WTC11 (cell line): ENCODE results near the gene C19orf47. TPM values are rescaled to one million over a fixed set of nuclear protein-coding genes. Genes with fewer than 3 reads are reported as not detected.

ENCODE experiments used
- ATAC-seq: fragments of 200-7000 bp; cut with Tn5 transposase; 2 replicates; pipeline ENCODE4 v1.10.0; 2021; ENCODE audit warnings: mild to moderate bottlenecking, moderate library complexity
- CTCF ChIA-PET: fragments of 300-600 bp; sonication (Branson Sonifier 250); formaldehyde crosslinking; loops from one replicate; lab custom pipeline; 2021; ENCODE audit warnings: antibody characterized with exemption; lab: Charles Lee
- POLR2A ChIA-PET: fragments of 350-600 bp; sonication (Branson Sonifier 250); formaldehyde crosslinking; loops from one replicate; lab custom pipeline; 2021; ENCODE audit warnings: antibody characterized with exemption; lab: Charles Lee
- DNase-seq: peaks from one replicate; pipeline ENCODE4 v3.0.0; 2021; ENCODE audit warnings: low spot score
- H3K27ac Mint-ChIP-seq: 2 replicates; pipeline ENCODE4 v1.8.0; 2021; ENCODE audit warnings: mixed read lengths
- H3K27me3 Mint-ChIP-seq: 2 replicates; pipeline ENCODE4 v1.8.0; 2021; ENCODE audit warnings: low read depth, mild to moderate bottlenecking, moderate library complexity, mixed read lengths
- H3K36me3 Mint-ChIP-seq: 2 replicates; pipeline ENCODE4 v1.8.0; 2021; ENCODE audit warnings: mixed read lengths
- H3K4me1 Mint-ChIP-seq: 2 replicates; pipeline ENCODE4 v1.8.0; 2022; ENCODE audit warnings: mixed read lengths
- H3K4me3 Mint-ChIP-seq: 2 replicates; pipeline ENCODE4 v1.8.0; 2021; ENCODE audit warnings: mild to moderate bottlenecking, moderate library complexity, mixed read lengths
- H3K9me3 Mint-ChIP-seq: 2 replicates; pipeline ENCODE4 v1.8.0; 2021; ENCODE audit warnings: mixed read lengths
- AFF4 ChIP-seq: sonication (generic); formaldehyde crosslinking; IDR thresholded peaks from 2 replicates; pipeline ENCODE4 v1.8.1; 2023; ENCODE audit warnings: mild to moderate bottlenecking, missing genetic modification reagents, borderline replicate concordance
- ATF1 ChIP-seq: sonication (generic); formaldehyde crosslinking; IDR thresholded peaks from 2 replicates; pipeline ENCODE4 v1.8.1; 2023; ENCODE audit warnings: mild to moderate bottlenecking, moderate library complexity, missing genetic modification reagents
- ATF6 ChIP-seq: sonication (generic); formaldehyde crosslinking; IDR thresholded peaks from 2 replicates; pipeline ENCODE4 v1.8.1; 2023; ENCODE audit warnings: mild to moderate bottlenecking, missing genetic modification reagents
- CBFB ChIP-seq: sonication (generic); formaldehyde crosslinking; IDR thresholded peaks from 2 replicates; pipeline ENCODE4 v1.8.1; 2022; ENCODE audit warnings: mild to moderate bottlenecking, low read depth, missing genetic modification reagents
- ERG ChIP-seq: fragments of 250-450 bp; sonication (Bioruptor Pico); IDR thresholded peaks from 2 replicates; pipeline ENCODE4 v1.8.0; 2021; ENCODE audit warnings: mild to moderate bottlenecking
- GABPB1 ChIP-seq: sonication (generic); formaldehyde crosslinking; IDR thresholded peaks from 2 replicates; pipeline ENCODE4 v1.8.1; 2023; ENCODE audit warnings: mild to moderate bottlenecking, missing genetic modification reagents
- IRF1 ChIP-seq: sonication (generic); formaldehyde crosslinking; IDR thresholded peaks from 2 replicates; pipeline ENCODE4 v1.8.0; 2023; ENCODE audit warnings: missing genetic modification reagents
- PRDM15 ChIP-seq: sonication (generic); formaldehyde crosslinking; IDR thresholded peaks from 2 replicates; pipeline ENCODE4 v1.8.0; 2022; ENCODE audit warnings: missing genetic modification reagents
- PRRX2 ChIP-seq: fragments of 250-450 bp; sonication (Bioruptor Pico); IDR thresholded peaks from 2 replicates; pipeline ENCODE4 v1.8.0; 2021; ENCODE audit warnings: mild to moderate bottlenecking
- STAT6 ChIP-seq: sonication (generic); formaldehyde crosslinking; conservative IDR thresholded peaks from 2 replicates; pipeline ENCODE4 v1.8.1; 2023; ENCODE audit warnings: mild to moderate bottlenecking, low read depth, missing genetic modification reagents, moderate library complexity
- ZNF138 ChIP-seq: sonication (generic); formaldehyde crosslinking; conservative IDR thresholded peaks from 2 replicates; pipeline ENCODE4 v1.8.1; 2022; ENCODE audit warnings: mild to moderate bottlenecking, moderate library complexity, missing genetic modification reagents
- ZNF219 ChIP-seq: sonication (generic); formaldehyde crosslinking; IDR thresholded peaks from 2 replicates; pipeline ENCODE4 v1.8.0; 2023; ENCODE audit warnings: missing genetic modification reagents, mild to moderate bottlenecking, borderline replicate concordance
- ZNF396 ChIP-seq: fragments of 250-450 bp; sonication (Bioruptor Pico); IDR thresholded peaks from 2 replicates; pipeline ENCODE4 v1.8.0; 2021; ENCODE audit warnings: mild to moderate bottlenecking, moderate library complexity, borderline replicate concordance
- ZNF423 ChIP-seq: fragments of 250-450 bp; sonication (Bioruptor Pico); IDR thresholded peaks from 2 replicates; pipeline ENCODE4 v2.1.2; 2022; ENCODE audit warnings: mild to moderate bottlenecking, moderate library complexity
- ZNF532 ChIP-seq: fragments of 250-450 bp; sonication (Bioruptor Pico); IDR thresholded peaks from 2 replicates; pipeline ENCODE4 v1.9.0; 2021; ENCODE audit warnings: mild to moderate bottlenecking, borderline replicate concordance
- total RNA-seq: library from RNA; stranded (reverse); gene quantifications from 3 replicates; pipeline ENCODE4 v1.2.3, GENCODE V29; 2021

Gene C19orf47
- total RNA-seq, 1 experiment from 2014 or later, result 15.6 TPM

GRCh38 chr19:40378509-40378908 lies 30.3 kb upstream of the C19orf47 start (continued):
- TF ChIP-seq STAT6 (CRISPR knock-in tag) (no peak), CBFB (no peak), GABPB1 (CRISPR knock-in tag) (no peak), ERG (no peak)
- TF ChIP-seq, all 79 proteins: peak for 0

GRCh38 chr19:40377876-40378385 lies 29.7 kb upstream of the C19orf47 start:
- Mint-ChIP-seq H3K4me1 (no peaks in the 10 kb centered on the region), H3K4me3 (no peak overlapping the region), H3K9me3 (no peaks in the 10 kb centered on the region), H3K36me3 (peaks cover 16% of the 10 kb centered on the region), H3K27ac (no peak overlapping the region), H3K27me3 (no peaks in the 10 kb centered on the region)
- ChIA-PET POLR2A (no interaction called here), CTCF (no interaction called here)
- ATAC-seq, result no peak
- no peak for DNase-seq
- TF ChIP-seq ZNF423 (CRISPR knock-in tag) (no peak), ATF1 (CRISPR knock-in tag) (no peak), ERG (no peak), ZNF532 (CRISPR knock-in tag) (no peak), PRRX2 (no peak), AFF4 (no peak), ZNF219 (CRISPR knock-in tag) (no peak), ZNF138 (CRISPR knock-in tag) (no peak), PRDM15 (CRISPR knock-in tag) (no peak), GABPB1 (CRISPR knock-in tag) (no peak), ATF6 (CRISPR knock-in tag) (no peak), IRF1 (CRISPR knock-in tag) (no peak), ZNF396 (CRISPR knock-in tag) (no peak)
